ENCODE data around the gene FMO5.

GRCh38 chr1:147172168-147173016 lies 52.7 kb downstream of the FMO5 start, which contains the start of gene PRKAB2:
- TF ChIP-seq CTCF (tag by site-specific recombination; IDR thresholded peaks at IDR 0.05) (peak; percentile 92), REST (tag by site-specific recombination; IDR thresholded peaks at IDR 0.05) (0 out of 2 replicates have a peak, but pooled peaks have one; percentile 12), ZNF747 (tag by site-specific recombination; IDR thresholded peaks at IDR 0.05) (no peak), REPIN1 (tag by site-specific recombination; IDR thresholded peaks at IDR 0.05; ENCODE audit: low read depth) (no peak; the same call in 1 of the 2 replicates), ZNF600 (tag by site-specific recombination; IDR thresholded peaks at IDR 0.05) (peak; percentile 91), ATF2 (tag by site-specific recombination; IDR thresholded peaks at IDR 0.05; ENCODE audit: low read depth) (peak; percentile 3; the same call in 1 of the 2 replicates), GLI2 (tag by site-specific recombination; IDR thresholded peaks at IDR 0.05; ENCODE audit: borderline replicate concordance, low read depth) (no peak), ZNF701 (tag by site-specific recombination; IDR thresholded peaks at IDR 0.05) (no peak), ZNF132 (tag by site-specific recombination; IDR thresholded peaks at IDR 0.05; ENCODE audit: borderline replicate concordance) (no peak)
